Bronchial epithelial cell (primary cell): ENCODE results near the gene CUL2. TPM values are rescaled to one million over a fixed set of nuclear protein-coding genes. Genes with fewer than 3 reads are reported as not detected.
"Not testable (repeated sequence)": the region's sequence is repeated elsewhere in the genome, so short reads cannot be mapped to it uniquely, and the experiment has no call there.

Experiments
- DNase-seq: peaks from one replicate; pipeline ENCODE4 v3.0.0-alpha.2; 2010; ENCODE audit warnings: low read depth
- FAIRE-seq: peaks from 2 replicates; lab custom pipeline; 2011; peaks lifted over from hg19 to GRCh38; lab: Jason Lieb, UNC
- H3K27me3 ChIP-seq: 2 replicates; pipeline ENCODE4 v1.5.1; 2011; ENCODE audit warnings: low read length; ENCODE audit not compliant: control insufficient read depth, insufficient read depth
- H3K36me3 ChIP-seq: 2 replicates; pipeline ENCODE4 v1.5.1; 2011; ENCODE audit warnings: low read length; ENCODE audit not compliant: control insufficient read depth, insufficient read depth
- H3K4me3 ChIP-seq: 2 replicates; pipeline ENCODE4 v1.5.1; 2011; ENCODE audit warnings: mild to moderate bottlenecking, low read depth, low read length, control low read depth
- CTCF ChIP-seq: IDR thresholded peaks from 2 replicates; pipeline ENCODE4 v1.5.1; 2011; ENCODE audit warnings: mild to moderate bottlenecking, moderate library complexity, low read length, control low read depth, inconsistent platforms; ENCODE audit not compliant: insufficient read depth, severe bottlenecking
- total RNA-seq: library from RNA; depleted of rRNA; stranded (reverse); fragments of >200 nt; gene quantifications from 2 replicates; pipeline ENCODE4 v1.2.1, GENCODE V29; 2014

CUL2 gene
- total RNA-seq, 1 donor from 2014 or later, result 21.3 TPM

- TF ChIP-seq CTCF, result no peak
- DNase-seq (no peak), FAIRE-seq (no peak)
- Histone ChIP-seq H3K27me3 (no peaks in the 10 kb centered on the region), H3K4me3 (no peak overlapping the region), H3K36me3 (no peaks in the 10 kb centered on the region)
These were observed 2.1 kb upstream of the CUL2 start for GRCh38 chr10:35091994-35092790.

GRCh38 chr10:35089611-35090161, 455 bp downstream of the CUL2 start:
- Histone ChIP-seq H3K27me3 (no peaks in the 10 kb centered on the region), H3K4me3 (peak overlapping the region; percentile 83), H3K36me3 (no peaks in the 10 kb centered on the region)
- FAIRE-seq, result no peak
- DNase-seq, result peak; percentile 8
- no peak for TF ChIP-seq CTCF

GRCh38 chr10:35083242-35083641, 6.9 kb downstream of the CUL2 start:
- H3K36me3 ChIP-seq, result peaks cover 2% of the 10 kb centered on the region
- H3K27me3 ChIP-seq, result no peaks in the 10 kb centered on the region
- no peak overlapping the region for H3K4me3 ChIP-seq
- FAIRE-seq (no peak), DNase-seq (no peak)
- no peak for TF ChIP-seq CTCF

- not testable (repeated sequence) for H3K27me3 ChIP-seq, DNase-seq, H3K36me3 ChIP-seq, H3K4me3 ChIP-seq, FAIRE-seq
These were observed 9.9 kb downstream of the CUL2 start for GRCh38 chr10:35080261-35080660.

GRCh38 chr10:35079763-35080162, 10.4 kb downstream of the CUL2 start:
- Histone ChIP-seq H3K27me3 (no peaks in the 10 kb centered on the region), H3K36me3 (peaks cover 2% of the 10 kb centered on the region), H3K4me3 (no peak overlapping the region)
- no peak for TF ChIP-seq CTCF
- DNase-seq (peak; percentile 80), FAIRE-seq (no peak)

- no peak overlapping the region for H3K4me3 ChIP-seq
- H3K36me3 ChIP-seq, result peaks cover 2% of the 10 kb centered on the region
- no peak for FAIRE-seq
- no peak for DNase-seq
- no peak for TF ChIP-seq CTCF
- no peaks in the 10 kb centered on the region for H3K27me3 ChIP-seq
These were observed 10.9 kb downstream of the CUL2 start for GRCh38 chr10:35079265-35079664.
